Fibroblast of lung (primary cell): ENCODE results near the gene CTAGE4. TPM values are rescaled to one million over a fixed set of nuclear protein-coding genes. Genes with fewer than 3 reads are reported as not detected.
"Not testable (repeated sequence)": the region's sequence is repeated elsewhere in the genome, so short reads cannot be mapped to it uniquely, and the experiment has no call there.

Experiments
- DNase-seq, 2 donors: peaks; one replicate each; pipeline versions ENCODE4 v3.0.0 to v3.0.0-alpha.2; 2010; ENCODE audit warnings: low read depth in 2 of 2
- H2AFZ ChIP-seq: 2 replicates; pipeline ENCODE4 v1.5.1; 2012; ENCODE audit warnings: low read length, control low read depth, inconsistent platforms
- H3K27ac ChIP-seq: 2 replicates; pipeline ENCODE4 v1.5.1; 2011; ENCODE audit warnings: low read length, control low read depth; ENCODE audit not compliant: insufficient read depth
- H3K27me3 ChIP-seq: 2 replicates; pipeline ENCODE4 v1.5.1; 2011; ENCODE audit warnings: mild to moderate bottlenecking, low read length; ENCODE audit not compliant: control insufficient read depth, insufficient read depth
- H3K36me3 ChIP-seq: 2 replicates; pipeline ENCODE4 v1.5.1; 2011; ENCODE audit warnings: low read length; ENCODE audit not compliant: control insufficient read depth, insufficient read depth
- H3K4me1 ChIP-seq: 2 replicates; pipeline ENCODE4 v1.5.1; 2011; ENCODE audit warnings: low read length; ENCODE audit not compliant: control insufficient read depth, insufficient read depth; ENCODE audit errors: extremely low read depth
- H3K4me2 ChIP-seq: 2 replicates; pipeline ENCODE4 v1.5.1; 2011; ENCODE audit warnings: low read length, control low read depth; ENCODE audit not compliant: insufficient read depth; ENCODE audit errors: extremely low read depth
- H3K4me3 ChIP-seq, 4 experiments: fragments of 200-600 bp in 1 of 4; sonication (generic) in 1 of 4; replicated peaks in 1 of 4; 2 replicates each; pipeline ENCODE4 v1.5.1; 2011 to 2016; ENCODE audit warnings: low read length in 4 of 4, low read depth in 3 of 4, mild to moderate bottlenecking in 3 of 4, control low read depth in 2 of 4, inconsistent platforms in 1 of 4, mixed read lengths in 1 of 4; ENCODE audit not compliant: insufficient read depth in 1 of 4; ENCODE audit errors: control extremely low read depth in 1 of 4
- H3K79me2 ChIP-seq: 2 replicates; pipeline ENCODE4 v1.5.1; 2012; ENCODE audit warnings: mild to moderate bottlenecking, low read length, inconsistent platforms; ENCODE audit not compliant: control insufficient read depth, insufficient read depth
- H3K9ac ChIP-seq: 2 replicates; pipeline ENCODE4 v1.5.1; 2011; ENCODE audit warnings: mild to moderate bottlenecking, low read length, control low read depth; ENCODE audit not compliant: insufficient read depth
- H3K9me3 ChIP-seq: 2 replicates; pipeline ENCODE4 v1.5.1; 2012; ENCODE audit warnings: low read depth, low read length; ENCODE audit not compliant: control insufficient read depth, insufficient read depth
- H4K20me1 ChIP-seq: 2 replicates; pipeline ENCODE4 v1.5.1; 2011; ENCODE audit warnings: low read length; ENCODE audit not compliant: control insufficient read depth, insufficient read depth; ENCODE audit errors: extremely low read depth
- polyA plus RNA-seq, 2 donors: library from polyadenylated mRNA; depleted of rRNA in 1 of 2; stranded (reverse) in 1 of 2; unstranded in 1 of 2; fragments of >200 nt; gene quantifications; 2 replicates each; pipeline ENCODE4 v1.2.1, GENCODE V29; 2011 to 2012; ENCODE audit warnings: missing spikeins in 1 of 2
- total RNA-seq: library from RNA; depleted of rRNA; stranded (reverse); fragments of >200 nt; gene quantifications from 2 replicates; pipeline ENCODE4 v1.2.1, GENCODE V29; 2014

The CTAGE4 gene
- total and polyA plus RNA-seq, 2 donors (not counting 1 experiment from before 2014, with no cell fraction given): 0.17 TPM; not detected in 1

DNA sequence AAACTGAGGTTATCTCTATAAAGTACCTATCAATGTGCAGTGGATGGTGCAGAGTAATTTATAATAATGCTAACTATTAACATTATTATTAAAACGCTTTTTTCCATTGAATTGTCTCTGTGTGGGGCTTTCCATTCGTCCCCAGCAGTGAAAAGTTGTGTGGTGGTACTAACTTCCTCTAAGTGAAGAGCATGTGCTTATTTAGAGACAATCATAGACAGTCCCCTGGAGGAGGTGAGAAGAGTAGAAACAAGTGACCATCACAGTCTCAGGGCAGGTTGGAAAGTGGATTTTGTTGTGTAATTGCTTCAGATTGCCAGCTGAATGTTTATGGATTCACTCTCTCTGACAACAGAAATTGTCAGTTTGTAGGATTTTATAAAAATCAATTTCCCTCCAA is 47.8 kb downstream of the CTAGE4 start:
- not testable (repeated sequence) for H3K27me3 ChIP-seq

DNA sequence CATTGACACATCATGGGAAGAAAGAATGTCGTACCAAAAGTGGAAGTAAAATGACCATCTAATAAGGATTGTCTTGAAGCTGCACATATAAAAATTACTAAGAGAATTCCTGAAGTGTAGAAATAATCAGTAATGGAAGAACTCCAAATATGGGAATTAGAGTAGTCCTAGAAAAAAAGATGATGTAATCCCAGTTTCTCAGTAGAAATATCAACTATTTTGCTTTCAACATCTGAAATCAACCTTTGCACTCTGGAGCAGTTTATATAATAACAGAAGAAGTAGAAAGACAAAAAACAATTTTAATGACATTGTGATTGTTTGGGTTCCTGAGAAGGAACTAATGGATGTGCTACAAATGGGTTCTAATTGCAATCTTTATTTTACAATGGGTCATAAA is 49.8 kb downstream of the CTAGE4 start:
- H3K4me2 ChIP-seq: not testable (repeated sequence)

More for the DNA sequence above, 47.8 kb downstream of the CTAGE4 start:
- H3K4me2 ChIP-seq, H2AFZ ChIP-seq, H3K79me2 ChIP-seq, H3K27ac ChIP-seq, H3K9ac ChIP-seq, H3K4me3 ChIP-seq, H4K20me1 ChIP-seq, DNase-seq, H3K36me3 ChIP-seq, H3K4me1 ChIP-seq, H3K9me3 ChIP-seq: not testable (repeated sequence)

More for the DNA sequence above, 49.8 kb downstream of the CTAGE4 start:
- not testable (repeated sequence) for H3K9me3 ChIP-seq, H3K27ac ChIP-seq, H3K27me3 ChIP-seq, H3K79me2 ChIP-seq, H4K20me1 ChIP-seq, H3K9ac ChIP-seq, H3K4me1 ChIP-seq, H2AFZ ChIP-seq, H3K4me3 ChIP-seq, H3K36me3 ChIP-seq, DNase-seq

Other genes with a start within 250 kb of the CTAGE4 start
- not detected in 2 replicates for gene OR2F2, start 248.2 kb upstream of the CTAGE4 start, total RNA-seq
- gene OR2F2, start 248.2 kb upstream of the CTAGE4 start, polyA plus RNA-seq: not detected in 2 replicates
- not detected in 2 replicates for gene OR2F1, start 228.6 kb upstream of the CTAGE4 start, total RNA-seq
- not detected in 2 replicates for gene OR2F1, start 228.6 kb upstream of the CTAGE4 start, polyA plus RNA-seq
- not detected in 2 replicates for gene OR6B1, start 183.1 kb upstream of the CTAGE4 start, total RNA-seq
- not detected in 2 replicates for gene OR6B1, start 183.1 kb upstream of the CTAGE4 start, polyA plus RNA-seq
- not detected in 2 replicates for gene OR2A5, start 134.5 kb upstream of the CTAGE4 start, total RNA-seq
- not detected in 2 replicates for gene OR2A5, start 134.5 kb upstream of the CTAGE4 start, polyA plus RNA-seq
- not detected in 2 replicates for gene OR2A25, start 113.7 kb upstream of the CTAGE4 start, total RNA-seq
- not detected in 2 replicates for gene OR2A25, start 113.7 kb upstream of the CTAGE4 start, polyA plus RNA-seq
- gene OR2A12, start 97.2 kb upstream of the CTAGE4 start, total RNA-seq: not detected in 2 replicates
- not detected in 2 replicates for gene OR2A12, start 97.2 kb upstream of the CTAGE4 start, polyA plus RNA-seq
- not detected in 2 replicates for gene OR2A2, start 73.9 kb upstream of the CTAGE4 start, total RNA-seq
- not detected in 2 replicates for gene OR2A2, start 73.9 kb upstream of the CTAGE4 start, polyA plus RNA-seq
- not detected in 2 replicates for gene OR2A14, start 60.3 kb upstream of the CTAGE4 start, total RNA-seq
- not detected in 2 replicates for gene OR2A14, start 60.3 kb upstream of the CTAGE4 start, polyA plus RNA-seq
- gene ARHGEF35, start 12.4 kb downstream of the CTAGE4 start, total RNA-seq: 0.51 and 5.4 TPM in 2 replicates
- gene ARHGEF35, start 12.4 kb downstream of the CTAGE4 start, polyA plus RNA-seq: 1.1 and 1.9 TPM in 2 replicates
- gene OR2A42, start 56.1 kb downstream of the CTAGE4 start, total RNA-seq: under 0.01 TPM in 1 of 2 replicates, not detected in the other
- 0.02 and 0.06 TPM in 2 replicates for gene OR2A42, start 56.1 kb downstream of the CTAGE4 start, polyA plus RNA-seq
- 0.26 and 0.50 TPM in 2 replicates for gene OR2A7, start 81.3 kb downstream of the CTAGE4 start, total RNA-seq
- 0.39 and 0.45 TPM in 2 replicates for gene OR2A7, start 81.3 kb downstream of the CTAGE4 start, polyA plus RNA-seq
- 0.26 and 0.83 TPM in 2 replicates for gene CTAGE8, start 85.8 kb downstream of the CTAGE4 start, total RNA-seq
- 0.14 and 0.43 TPM in 2 replicates for gene CTAGE8, start 85.8 kb downstream of the CTAGE4 start, polyA plus RNA-seq
- gene OR2A1, start 129.0 kb downstream of the CTAGE4 start, total RNA-seq: under 0.01 and 0.17 TPM in 2 replicates
- 0.07 TPM in 1 of 2 replicates, not detected in the other for gene OR2A1, start 129.0 kb downstream of the CTAGE4 start, polyA plus RNA-seq
- gene ARHGEF5, start 171.9 kb downstream of the CTAGE4 start, total RNA-seq: 3.0 and 3.9 TPM in 2 replicates
- gene ARHGEF5, start 171.9 kb downstream of the CTAGE4 start, polyA plus RNA-seq: 3.1 and 4.7 TPM in 2 replicates
- not detected in 2 replicates for gene NOBOX, start 220.2 kb downstream of the CTAGE4 start, total RNA-seq
- not detected in 2 replicates for gene NOBOX, start 220.2 kb downstream of the CTAGE4 start, polyA plus RNA-seq